Hematopoietic multipotent progenitor cell treated with erythropoietin and hydrocortisone succinate and interleukin-3 and kit ligand, for 17 days (in vitro differentiated cells): ENCODE results near the gene AP3B1.

Experiments
- DNase-seq: peaks from one replicate; pipeline ENCODE4 v3.0.0-alpha.2; 2015; ENCODE audit warnings: low spot score

The AP3B1 gene

GRCh38 chr5:78294248-78295034, at the start of gene AP3B1:
Gene AP3B1 (minus strand): TSS chr5:78294698. CDS start chr5:78294579, 119 bp downstream.
- peak; percentile 99 for DNase-seq

GRCh38 chr5:78341440-78341839, 46.9 kb upstream of the AP3B1 start:
- no peak for DNase-seq

- DNase-seq = no peak
These were observed 45.3 kb upstream of the AP3B1 start for GRCh38 chr5:78339617-78340436.

GRCh38 chr5:78336698-78337097, 42.2 kb upstream of the AP3B1 start:
- no peak for DNase-seq

- DNase-seq = no peak
These were observed 41.5 kb upstream of the AP3B1 start for GRCh38 chr5:78335976-78336375.

GRCh38 chr5:78334811-78335210, 40.3 kb upstream of the AP3B1 start:
- no peak for DNase-seq

GRCh38 chr5:78331523-78332080, 37.1 kb upstream of the AP3B1 start:
- DNase-seq = no peak

GRCh38 chr5:78328585-78329173, 34.2 kb upstream of the AP3B1 start:
- no peak for DNase-seq

GRCh38 chr5:78327761-78328510, 33.4 kb upstream of the AP3B1 start:
- no peak for DNase-seq

GRCh38 chr5:78326930-78327329, 32.4 kb upstream of the AP3B1 start:
- no peak for DNase-seq

- DNase-seq = no peak
These were observed 28.7 kb upstream of the AP3B1 start for GRCh38 chr5:78323241-78323640.

- DNase-seq = peak; percentile 9
These were observed 25.9 kb upstream of the AP3B1 start for GRCh38 chr5:78320401-78320800.

GRCh38 chr5:78318337-78318736, 23.8 kb upstream of the AP3B1 start:
- no peak for DNase-seq

GRCh38 chr5:78317515-78317914, 23.0 kb upstream of the AP3B1 start:
- no peak for DNase-seq

GRCh38 chr5:78308703-78309102, 14.2 kb upstream of the AP3B1 start:
- no peak for DNase-seq

GRCh38 chr5:78300464-78301045, 6.1 kb upstream of the AP3B1 start:
- DNase-seq = peak; percentile 36

- peak; percentile 41 for DNase-seq
These were observed 800 bp upstream of the AP3B1 start for GRCh38 chr5:78295035-78295961.

GRCh38 chr5:78293851-78294247, 649 bp downstream of the AP3B1 start:
- DNase-seq = peak; percentile 27

GRCh38 chr5:78291687-78292086, 2.8 kb downstream of the AP3B1 start:
- DNase-seq = no peak

- no peak for DNase-seq
These were observed 4.6 kb downstream of the AP3B1 start for GRCh38 chr5:78289911-78290310.
